Esophagus muscularis mucosa (tissue), 3 donors: ENCODE measurements around the gene LSM2.

Experiments used
- POLR2A ChIP-seq: fragments of 450-650 bp; IDR thresholded peaks from one replicate; pipeline ENCODE4 v1.6.1; 2017; ENCODE audit warnings: antibody characterized with exemption, moderate library complexity, mild to moderate bottlenecking, low read depth
- TF ChIP-seq, protein P1 (sequence below), 3 experiments: fragments of 200-600 bp in 2 of 3; fragments of 450-650 bp in 1 of 3; sonication (generic) in 2 of 3; IDR thresholded peaks; one replicate each; pipeline ENCODE4 v1.5.1; 2017 to 2019; ENCODE audit warnings: antibody characterized with exemption in 3 of 3, mild to moderate bottlenecking in 2 of 3, moderate library complexity in 1 of 3

DNA sequence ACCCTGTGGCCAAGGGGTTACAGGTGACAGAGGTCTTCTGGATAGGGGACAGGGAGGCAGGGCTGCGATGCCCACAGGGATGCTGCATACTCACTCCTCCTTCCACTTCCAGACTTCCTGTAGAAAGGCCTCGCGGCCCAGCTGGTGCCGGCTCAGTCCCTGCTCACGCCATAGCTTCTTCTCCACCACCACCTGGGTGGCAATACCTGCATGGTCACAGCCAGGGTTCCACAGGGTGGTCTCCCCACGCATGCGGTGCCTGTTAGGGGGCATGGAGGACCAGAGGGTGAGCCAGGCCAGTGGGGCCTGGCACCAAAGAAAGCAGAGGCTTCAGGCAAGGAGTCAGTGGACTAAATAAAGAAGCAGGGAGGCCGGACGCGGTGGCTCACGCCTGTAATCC is 21.3 kb downstream of the LSM2 start:
- TF ChIP-seq, protein P1, sequence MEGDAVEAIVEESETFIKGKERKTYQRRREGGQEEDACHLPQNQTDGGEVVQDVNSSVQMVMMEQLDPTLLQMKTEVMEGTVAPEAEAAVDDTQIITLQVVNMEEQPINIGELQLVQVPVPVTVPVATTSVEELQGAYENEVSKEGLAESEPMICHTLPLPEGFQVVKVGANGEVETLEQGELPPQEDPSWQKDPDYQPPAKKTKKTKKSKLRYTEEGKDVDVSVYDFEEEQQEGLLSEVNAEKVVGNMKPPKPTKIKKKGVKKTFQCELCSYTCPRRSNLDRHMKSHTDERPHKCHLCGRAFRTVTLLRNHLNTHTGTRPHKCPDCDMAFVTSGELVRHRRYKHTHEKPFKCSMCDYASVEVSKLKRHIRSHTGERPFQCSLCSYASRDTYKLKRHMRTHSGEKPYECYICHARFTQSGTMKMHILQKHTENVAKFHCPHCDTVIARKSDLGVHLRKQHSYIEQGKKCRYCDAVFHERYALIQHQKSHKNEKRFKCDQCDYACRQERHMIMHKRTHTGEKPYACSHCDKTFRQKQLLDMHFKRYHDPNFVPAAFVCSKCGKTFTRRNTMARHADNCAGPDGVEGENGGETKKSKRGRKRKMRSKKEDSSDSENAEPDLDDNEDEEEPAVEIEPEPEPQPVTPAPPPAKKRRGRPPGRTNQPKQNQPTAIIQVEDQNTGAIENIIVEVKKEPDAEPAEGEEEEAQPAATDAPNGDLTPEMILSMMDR (IDR thresholded peaks at IDR 0.05): no peak
- TF ChIP-seq POLR2A: no peak
